ENCODE results near the gene PLOD1.

Gene PLOD1

DNA sequence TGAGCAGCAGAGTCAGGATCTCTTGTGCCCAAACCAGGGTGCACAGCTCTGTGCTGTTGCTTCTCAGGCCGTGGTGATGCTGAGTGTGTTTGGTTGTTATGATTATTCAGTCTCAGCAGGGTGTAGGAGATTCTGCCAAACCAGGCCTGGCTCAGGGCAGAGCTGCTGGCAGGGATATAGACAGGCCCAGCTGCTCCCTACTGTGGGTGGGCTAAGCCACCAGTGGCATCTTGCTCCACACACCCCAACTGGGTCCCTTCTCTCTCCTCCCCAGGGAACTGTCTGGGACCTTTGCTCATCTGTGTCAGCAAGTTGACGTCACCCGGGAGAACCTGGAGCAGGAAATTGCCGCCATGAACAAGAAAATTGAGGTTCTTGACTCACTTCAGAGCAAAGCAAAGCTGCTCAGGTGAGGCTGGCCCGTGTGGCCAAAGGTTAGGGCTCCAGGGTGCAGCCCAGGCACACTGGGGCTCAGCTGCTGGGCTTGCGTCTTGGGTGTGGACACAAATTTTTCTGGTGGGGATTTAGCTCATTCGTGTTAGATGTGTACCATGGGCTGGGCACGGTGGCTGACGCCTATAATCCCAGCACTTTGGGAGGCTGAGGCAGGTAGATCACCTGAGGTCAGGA is 74.9 kb downstream of the PLOD1 start:
- no peak for DNase-seq

DNA sequence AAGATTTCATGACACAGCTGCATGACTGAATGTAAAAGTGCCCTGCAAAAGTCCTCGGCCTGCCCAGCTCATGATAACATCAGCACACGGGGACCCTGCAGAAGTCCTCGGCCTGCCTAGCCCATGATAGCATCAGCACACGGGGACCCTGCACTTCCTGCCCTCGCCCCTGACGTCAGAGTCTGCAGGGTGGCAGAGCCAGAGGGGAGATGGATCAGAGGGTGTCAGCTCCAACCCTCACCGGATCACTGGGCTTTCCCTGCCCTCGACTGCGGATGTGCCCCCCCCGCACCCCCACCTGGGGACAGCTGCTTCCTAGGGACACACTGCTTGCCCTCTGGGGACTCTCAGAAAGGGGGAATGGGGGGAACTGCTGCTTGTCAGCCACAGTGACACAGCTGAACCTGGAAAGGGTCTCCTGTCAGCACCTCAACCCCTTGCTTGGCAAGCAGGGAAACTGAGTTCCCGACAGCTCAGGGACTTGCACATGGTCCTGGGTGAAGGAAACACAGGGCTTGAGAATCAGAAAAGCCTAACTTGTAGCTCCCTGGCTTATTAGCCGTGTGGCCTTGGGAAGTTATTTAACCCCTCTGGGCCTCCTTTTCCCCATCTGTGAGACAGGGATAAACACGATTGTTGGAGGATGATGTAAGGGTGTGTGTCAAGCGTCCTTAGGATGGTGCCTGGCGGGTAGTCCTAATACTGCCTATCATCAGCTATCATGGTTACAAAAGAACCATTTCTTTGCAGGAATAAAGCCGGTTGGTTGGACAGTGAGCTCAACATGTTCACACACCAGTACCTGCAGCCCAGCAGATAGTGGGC is 76.4 kb downstream of the PLOD1 start:
- no peak for DNase-seq

DNA sequence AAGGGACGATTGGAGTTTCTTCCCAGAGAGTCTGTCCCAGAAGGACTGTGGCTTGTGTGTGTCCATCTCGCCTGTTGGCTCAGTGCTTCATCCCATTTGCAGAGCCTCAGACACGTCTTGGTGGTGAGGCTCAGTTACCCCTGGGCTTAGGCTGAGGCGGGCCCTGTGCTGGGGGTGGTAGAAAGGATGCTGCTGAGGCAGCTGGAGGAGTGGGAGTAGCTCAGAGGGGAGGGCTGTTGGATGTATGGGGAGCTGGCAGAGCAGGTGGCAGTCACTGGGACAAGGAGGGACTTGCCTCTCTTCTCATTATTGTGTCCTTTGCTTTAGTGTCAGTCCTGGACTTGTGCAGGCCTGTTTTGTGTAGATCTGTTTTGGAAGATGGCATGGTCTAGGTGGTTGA is 77.5 kb downstream of the PLOD1 start:
- DNase-seq: no peak

DNA sequence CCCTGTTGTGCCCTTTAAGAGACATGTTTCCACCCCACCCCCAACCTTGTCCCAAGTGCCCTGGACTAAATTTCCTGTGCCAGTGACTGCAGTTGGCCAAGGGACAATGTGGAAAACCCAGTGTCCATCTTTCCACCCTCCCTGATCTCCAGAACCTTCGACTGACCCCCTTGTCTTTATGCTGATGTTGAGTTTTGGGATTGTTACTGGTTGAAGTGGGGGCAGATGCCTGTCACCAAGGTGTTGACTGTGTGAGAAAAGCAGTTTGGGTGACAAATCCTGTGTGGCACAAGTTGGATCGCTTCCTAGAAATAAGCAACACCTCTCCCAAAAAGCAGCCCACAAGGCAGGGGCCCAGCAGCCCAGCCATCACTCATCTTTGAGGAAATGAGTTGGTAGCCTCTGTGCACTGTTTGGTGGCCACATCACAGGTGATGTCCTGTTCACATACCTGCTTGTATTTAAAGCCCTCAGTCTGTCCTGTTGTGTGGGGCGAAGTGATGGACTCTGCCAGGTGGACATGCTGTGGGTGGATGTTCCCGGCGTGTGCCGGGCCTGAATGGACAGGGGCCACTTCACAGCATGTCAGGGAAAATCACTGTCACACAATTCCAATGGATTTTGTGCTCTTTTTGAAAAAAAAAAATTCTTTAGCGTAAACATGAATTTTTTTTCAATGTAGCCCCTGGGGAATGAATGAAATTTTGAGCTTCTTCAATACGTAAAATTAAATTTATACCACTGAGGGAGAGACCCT is 78.2 kb downstream of the PLOD1 start:
- no peak for DNase-seq

DNA sequence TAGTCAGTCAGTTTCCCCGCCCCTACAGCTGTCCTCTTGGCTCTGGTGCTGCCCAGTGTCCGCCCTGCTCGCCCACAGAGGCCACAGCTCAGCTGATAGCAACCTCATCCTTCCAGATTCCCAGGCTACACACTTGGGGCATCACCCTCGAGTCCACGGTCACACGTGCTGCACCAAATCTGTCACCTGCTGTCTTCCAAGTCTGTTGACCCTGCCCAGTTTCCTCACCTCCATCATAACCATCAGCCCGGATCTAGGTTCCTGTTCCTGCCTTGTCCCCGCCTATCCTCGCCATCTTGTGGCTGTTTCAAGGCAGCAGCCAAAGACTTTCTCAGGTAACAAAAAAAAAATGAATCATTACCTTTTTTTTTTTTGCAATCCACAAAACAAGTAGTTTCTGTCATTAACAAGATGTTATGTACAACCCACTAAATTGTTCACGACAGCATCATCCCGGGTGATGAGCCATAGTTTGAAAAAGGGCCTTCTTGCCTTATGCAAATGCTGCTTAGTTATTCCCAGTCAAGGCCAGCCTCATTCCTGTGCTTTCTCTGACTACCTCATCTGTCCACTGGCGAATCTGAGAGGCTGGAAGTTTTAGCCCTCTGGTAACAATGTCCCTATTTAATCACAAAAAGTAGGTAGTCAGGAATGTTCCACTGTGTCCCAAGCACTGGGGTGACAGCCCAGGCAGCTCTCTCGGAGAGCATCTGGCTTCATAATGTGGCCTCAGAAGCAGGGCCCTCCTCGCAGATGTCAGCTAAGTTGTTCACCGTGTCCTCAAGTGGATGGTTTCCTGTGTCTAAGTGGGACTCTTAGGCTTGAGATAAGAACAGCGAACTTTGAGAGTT is 79.8 kb downstream of the PLOD1 start:
- DNase-seq: no peak

DNA sequence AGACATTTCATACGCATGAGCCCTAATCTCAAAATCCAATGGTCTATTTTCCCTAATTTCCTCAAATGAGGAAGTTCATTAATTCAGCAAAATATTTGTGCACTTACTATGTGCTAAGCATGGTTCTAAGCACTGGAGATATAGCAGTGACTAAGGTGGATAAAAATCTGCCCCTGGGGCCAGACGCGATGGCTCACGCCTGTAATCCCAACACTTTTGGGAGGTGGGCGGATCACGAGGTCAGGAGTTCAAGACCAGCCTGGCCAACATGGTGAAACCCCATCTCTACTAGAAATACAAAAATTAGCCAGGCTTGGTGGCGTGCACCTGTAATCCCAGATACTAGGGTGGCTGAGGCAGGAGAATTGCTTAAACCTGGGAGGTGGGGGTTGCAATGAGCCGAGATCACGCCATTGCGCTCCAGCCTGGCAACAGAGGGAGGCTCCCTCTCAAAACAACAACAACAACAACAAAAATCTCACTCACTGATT is 80.5 kb downstream of the PLOD1 start:
- no peak for DNase-seq

DNA sequence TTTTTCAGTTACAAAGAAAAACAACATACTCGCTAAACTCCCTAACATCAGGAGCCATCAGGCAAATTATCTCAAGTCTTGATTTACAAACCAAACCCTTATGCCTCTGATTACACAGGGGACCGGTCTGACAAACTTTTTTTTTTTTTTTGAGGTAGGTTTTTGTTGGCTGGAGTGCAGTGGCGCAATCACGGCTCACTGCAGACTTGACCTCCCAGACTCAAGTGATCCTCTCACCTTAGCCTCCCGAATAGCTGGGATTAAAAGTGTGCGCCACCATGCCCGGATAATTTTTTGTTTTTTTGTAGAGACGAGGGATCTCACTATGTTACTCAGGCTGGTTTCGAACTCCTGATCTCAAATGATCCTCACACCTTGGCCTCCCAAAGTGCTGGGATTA is 81.0 kb downstream of the PLOD1 start:
- DNase-seq: no peak

DNA sequence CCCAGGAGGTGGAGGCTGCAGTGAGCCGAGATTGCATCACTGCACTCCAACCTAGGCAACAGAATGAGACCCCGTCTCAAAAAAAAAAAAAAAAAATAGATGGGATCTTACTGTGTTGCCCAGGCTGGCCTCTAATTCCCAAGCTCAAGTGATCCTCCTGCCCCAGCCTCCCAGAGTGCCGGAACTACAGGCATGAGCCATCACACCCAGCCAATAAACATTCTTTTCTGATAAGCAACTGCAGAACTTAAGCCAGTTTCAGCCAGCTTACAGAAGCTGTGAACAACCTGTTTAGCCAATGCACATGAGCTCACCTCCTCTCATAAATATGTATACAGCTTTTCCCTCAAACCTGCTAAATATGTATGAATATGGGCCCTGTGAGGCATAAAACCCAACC is 81.7 kb downstream of the PLOD1 start:
- no peak for DNase-seq

- no peak for DNase-seq
Measured at GRCh38 chr1:12019858-12020509, 85.5 kb downstream of the PLOD1 start.

DNA sequence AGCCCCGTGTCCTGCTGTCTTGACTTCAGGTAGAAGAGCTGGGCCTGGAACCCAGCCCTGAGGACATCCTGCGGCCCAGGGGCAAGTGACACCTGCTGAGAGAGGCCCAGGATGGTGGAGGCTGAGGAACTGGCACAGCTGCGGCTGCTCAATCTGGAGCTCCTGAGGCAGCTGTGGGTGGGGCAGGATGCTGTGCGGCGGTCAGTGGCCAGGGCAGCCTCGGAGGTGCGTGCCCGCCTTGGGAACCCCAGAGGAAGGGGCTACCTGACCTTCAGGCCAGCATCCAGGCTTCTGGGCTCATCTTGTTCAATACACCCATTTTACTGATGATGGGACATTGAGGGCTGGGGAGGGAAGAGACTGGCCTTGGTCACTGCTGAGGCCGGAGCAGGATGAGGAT is 87.1 kb downstream of the PLOD1 start:
- no peak for DNase-seq

- no peak for DNase-seq
Measured at GRCh38 chr1:12022036-12022435, 87.5 kb downstream of the PLOD1 start.
